Left ventricle myocardium inferior (tissue), 1 donor: ENCODE data around the gene UBE2E2. TPM values are rescaled to one million over a fixed set of nuclear protein-coding genes. Genes with fewer than 3 reads are reported as not detected.

Experiments
- DNase-seq: peaks from one replicate; pipeline ENCODE4 v3.0.0-alpha.2; 2020
- H3K27ac ChIP-seq: fragments of 200-600 bp; replicated peaks from 2 replicates; pipeline ENCODE4 v1.8.0; 2021
- H3K27me3 ChIP-seq: fragments of 200-600 bp; 2 replicates; pipeline ENCODE4 v1.8.0; 2021; ENCODE audit warnings: low read depth
- H3K36me3 ChIP-seq: fragments of 200-600 bp; 2 replicates; pipeline ENCODE4 v1.8.0; 2021
- H3K4me1 ChIP-seq: fragments of 200-600 bp; 2 replicates; pipeline ENCODE4 v1.8.0; 2021
- H3K4me3 ChIP-seq: fragments of 200-600 bp; 2 replicates; pipeline ENCODE4 v1.8.0; 2021; ENCODE audit warnings: mild to moderate bottlenecking, moderate library complexity
- H3K9me3 ChIP-seq: fragments of 200-600 bp; replicated peaks from 2 replicates; pipeline ENCODE4 v1.8.0; 2021
- CTCF ChIP-seq: fragments of 200-600 bp; IDR thresholded peaks from 2 replicates; pipeline ENCODE4 v1.8.0; 2021; ENCODE audit warnings: antibody characterized with exemption, mild to moderate bottlenecking, borderline replicate concordance
- intact Hi-C: fragments of 100-400 bp; cut with micrococcal nuclease; formaldehyde crosslinking; loops from one replicate; pipeline ENCODE4 v1.11.0; 2022
- total RNA-seq: library from RNA; stranded (reverse); fragmentation: NEBNext Ultra II Directional; extraction: Animal tissue kit (Norgen Biotek cat#: 25700); gene quantifications from one replicate; pipeline ENCODE4 v1.2.1, GENCODE V29; 2021
- donor health status: DM: no; HTN: yes; CAD: no; lungs with severe emphysema.

UBE2E2 gene
- total RNA-seq, 1 donor from 2014 or later = 47.2 TPM

DNA sequence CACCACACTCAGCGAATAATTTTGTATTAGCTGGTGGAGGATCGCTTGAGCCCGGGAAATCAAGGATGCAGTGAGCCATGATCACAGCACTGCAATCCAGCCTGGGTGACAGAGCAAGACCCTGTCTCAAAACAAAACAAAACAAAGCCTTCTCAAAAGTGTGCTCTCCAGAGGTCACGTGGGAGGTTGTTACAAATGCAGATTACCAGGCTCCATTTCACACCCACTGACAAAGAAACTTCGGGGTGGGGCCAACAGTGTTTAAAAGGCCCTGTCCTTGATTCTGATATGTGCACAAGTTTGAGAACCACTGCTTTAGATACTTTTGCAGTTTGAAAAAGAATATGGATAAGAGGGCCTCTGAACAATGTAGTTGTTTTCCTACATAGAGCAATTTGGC lies 80.5 kb downstream of the UBE2E2 start:
- H3K27me3 ChIP-seq = no peaks in the 10 kb centered on the region
- intact Hi-C loops = no loop called here
- no peak overlapping the region for H3K27ac ChIP-seq
- H3K4me1 ChIP-seq = peaks cover 9% of the 10 kb centered on the region
- no peak for TF ChIP-seq CTCF
- no peaks in the 10 kb centered on the region for H3K36me3 ChIP-seq
- DNase-seq = no peak
- H3K4me3 ChIP-seq = no peak overlapping the region
- H3K9me3 ChIP-seq = peaks cover 18% of the 10 kb centered on the region

DNA sequence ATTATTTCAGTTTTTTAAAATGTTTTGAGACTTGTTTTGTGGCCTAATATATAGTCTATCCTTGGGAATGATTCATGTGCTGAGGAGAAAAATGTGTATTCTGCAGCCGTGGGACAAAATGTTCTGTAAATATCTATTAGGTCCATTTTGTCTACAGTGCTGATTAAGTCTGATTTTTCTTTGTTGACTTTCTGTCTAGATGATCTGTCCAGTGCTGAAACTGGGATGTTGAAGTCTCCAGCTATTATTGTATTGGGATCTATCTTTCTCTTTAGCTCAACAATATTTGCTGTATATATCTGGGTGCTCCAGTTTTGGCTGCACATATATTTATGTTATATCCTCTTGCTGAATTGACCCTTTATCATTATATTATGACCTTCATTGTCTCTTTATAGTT lies 85.2 kb downstream of the UBE2E2 start:
- H3K4me1 ChIP-seq = no peaks in the 10 kb centered on the region
- peaks cover 18% of the 10 kb centered on the region for H3K9me3 ChIP-seq
- intact Hi-C loops = no loop called here
- H3K36me3 ChIP-seq = no peaks in the 10 kb centered on the region
- no peaks in the 10 kb centered on the region for H3K27me3 ChIP-seq
- no peak overlapping the region for H3K4me3 ChIP-seq
- no peak for DNase-seq
- no peak for TF ChIP-seq CTCF
- no peak overlapping the region for H3K27ac ChIP-seq

DNA sequence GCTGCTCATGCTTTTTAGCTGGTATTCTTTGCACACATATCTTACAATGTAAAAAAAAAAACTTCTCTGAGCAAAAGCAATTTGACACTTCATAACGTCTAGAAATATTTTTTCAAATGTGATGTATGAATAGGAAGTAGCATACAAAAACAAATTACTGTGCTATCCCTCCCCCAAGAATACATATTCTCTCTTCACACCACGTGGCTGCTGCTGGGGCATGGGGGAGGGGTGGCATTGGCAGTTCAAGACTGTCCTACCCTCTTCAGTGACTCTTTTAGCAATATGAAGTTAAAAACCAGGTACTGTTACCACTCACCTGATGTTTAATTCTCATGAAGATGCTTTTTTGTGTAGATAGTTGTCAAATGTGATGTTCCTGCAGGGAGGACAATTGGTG lies 85.6 kb downstream of the UBE2E2 start:
- no peaks in the 10 kb centered on the region for H3K4me1 ChIP-seq
- intact Hi-C loops = no loop called here
- H3K36me3 ChIP-seq = no peaks in the 10 kb centered on the region
- no peaks in the 10 kb centered on the region for H3K27me3 ChIP-seq
- peaks cover 18% of the 10 kb centered on the region for H3K9me3 ChIP-seq
- no peak overlapping the region for H3K4me3 ChIP-seq
- no peak overlapping the region for H3K27ac ChIP-seq
- no peak for DNase-seq
- no peak for TF ChIP-seq CTCF

GRCh38 chr3:23292432-23292831 lies 89.3 kb downstream of the UBE2E2 start:
- Histone ChIP-seq H3K9me3 (peaks cover 8% of the 10 kb centered on the region), H3K27me3 (no peaks in the 10 kb centered on the region), H3K36me3 (no peaks in the 10 kb centered on the region), H3K4me1 (no peaks in the 10 kb centered on the region), H3K27ac (no peak overlapping the region), H3K4me3 (no peak overlapping the region)
- no peak for TF ChIP-seq CTCF
- DNase-seq = no peak
- intact Hi-C loops = no loop called here

GRCh38 chr3:23294770-23295387 lies 91.8 kb downstream of the UBE2E2 start:
- no peak for DNase-seq
- H3K27ac ChIP-seq = no peak overlapping the region
- H3K9me3 ChIP-seq = peaks cover 3% of the 10 kb centered on the region
- intact Hi-C loops = no loop called here
- no peaks in the 10 kb centered on the region for H3K27me3 ChIP-seq
- H3K36me3 ChIP-seq = no peaks in the 10 kb centered on the region
- H3K4me3 ChIP-seq = no peak overlapping the region
- H3K4me1 ChIP-seq = no peaks in the 10 kb centered on the region
- no peak for TF ChIP-seq CTCF
